Natural killer cell (primary cell): ENCODE data around the gene NCKAP1. TPM values are rescaled to one million over a fixed set of nuclear protein-coding genes. Genes with fewer than 3 reads are reported as not detected.

Experiments
- ATAC-seq, 3 donors: fragments of 150-1000 bp in 2 of 3; fragments of 200-7000 bp in 1 of 3; cut with Tn5 transposase; 1 replicate in 1 of 3; 2 replicates in 2 of 3; pipeline ENCODE4 v1.10.0; 2021; ENCODE audit warnings: mild to moderate bottlenecking in 2 of 3, moderate library complexity in 2 of 3
- DNase-seq, 2 donors: peaks; one replicate each; pipeline versions ENCODE4 v3.0.0 to v3.0.0-alpha.2; 2013 to 2021; ENCODE audit warnings: mixed read lengths in 1 of 2
- H3K27ac ChIP-seq: one replicate; pipeline ENCODE4 v1.5.1; 2013; ENCODE audit warnings: mild to moderate bottlenecking, low read length
- H3K27me3 ChIP-seq: one replicate; pipeline ENCODE4 v1.6.1; 2013; ENCODE audit warnings: low read length; ENCODE audit not compliant: control insufficient read depth, insufficient read depth
- H3K36me3 ChIP-seq: one replicate; pipeline ENCODE4 v1.6.1; 2013; ENCODE audit warnings: low read length; ENCODE audit not compliant: control insufficient read depth, insufficient read depth
- H3K4me1 ChIP-seq: one replicate; pipeline ENCODE4 v1.6.1; 2013; ENCODE audit warnings: low read length; ENCODE audit not compliant: control insufficient read depth, insufficient read depth
- H3K4me3 ChIP-seq: one replicate; pipeline ENCODE4 v1.5.1; 2013; ENCODE audit warnings: low read length
- H3K9me3 ChIP-seq: one replicate; pipeline ENCODE4 v1.6.1; 2013; ENCODE audit warnings: low read length; ENCODE audit not compliant: control insufficient read depth, insufficient read depth
- H3K27ac Mint-ChIP-seq, 2 donors: one replicate each; pipeline ENCODE4 v1.8.0; 2022; ENCODE audit warnings: mild to moderate bottlenecking in 2 of 2, mixed read lengths in 2 of 2, moderate library complexity in 1 of 2
- H3K27me3 Mint-ChIP-seq, 2 donors: one replicate each; pipeline ENCODE4 v1.8.0; 2022; ENCODE audit warnings: low read depth in 2 of 2, mixed read lengths in 2 of 2
- H3K36me3 Mint-ChIP-seq: one replicate; pipeline ENCODE4 v1.8.0; 2022; ENCODE audit warnings: mixed read lengths
- H3K4me1 Mint-ChIP-seq, 2 donors: one replicate each; pipeline ENCODE4 v1.8.0; 2022; ENCODE audit warnings: mixed read lengths in 2 of 2
- H3K4me3 Mint-ChIP-seq: one replicate; pipeline ENCODE4 v1.8.0; 2022; ENCODE audit warnings: mild to moderate bottlenecking, moderate library complexity, mixed read lengths
- H3K9me3 Mint-ChIP-seq, 2 donors: one replicate each; pipeline ENCODE4 v1.8.0; 2022; ENCODE audit warnings: mixed read lengths in 2 of 2
- CTCF ChIP-seq: fragments of 200-600 bp; IDR thresholded peaks from one replicate; pipeline ENCODE4 v1.8.0; 2022; ENCODE audit warnings: antibody characterized with exemption
- WGBS: methylation state at CpG from one replicate; pipeline ENCODE4 v1.1.7; 2013; ENCODE audit warnings: missing lambda C conversion rate; ENCODE audit not compliant: insufficient coverage; 5-methylcytosine and 5-hydroxymethylcytosine counted together
- intact Hi-C: fragments of 100-400 bp; cut with micrococcal nuclease; formaldehyde crosslinking; loops from one replicate; pipeline ENCODE4 v1.14.2; 2022
- total RNA-seq, 4 donors: library from RNA; stranded (reverse); fragments of 120-200 nt in 1 of 4; gene quantifications; one replicate each; pipeline versions ENCODE4 v1.2.3 to v1.2.4, GENCODE V29; 2013 to 2022

Gene NCKAP1
- total RNA-seq, 3 donors from 2014 or later (not counting 1 experiment from before 2014, with no cell fraction given): 8.4 to 12.3 (median 10.4) TPM

DNA sequence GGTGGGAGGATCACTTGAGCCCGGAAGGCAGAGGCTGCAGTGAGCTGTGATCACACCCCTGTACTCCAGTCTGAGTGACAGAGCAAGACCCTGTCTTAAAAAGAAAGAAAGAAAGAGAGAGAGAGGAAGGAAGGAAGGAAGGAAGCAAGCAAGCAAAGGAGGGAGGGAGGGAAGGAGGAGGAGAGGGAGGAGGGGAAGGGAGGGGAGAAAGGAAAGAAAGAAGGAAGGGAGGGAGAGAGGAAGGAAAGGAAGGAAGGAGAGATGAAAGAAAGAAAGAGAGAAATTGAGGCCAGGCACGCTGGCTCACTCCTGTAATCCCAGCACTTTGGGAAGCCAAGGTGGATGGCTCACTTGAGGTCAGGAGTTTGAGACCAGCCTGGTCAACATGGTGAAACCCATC, 2.3 kb upstream of the NCKAP1 start:
- no peaks in the 10 kb centered on the region for H3K36me3 ChIP-seq
- no peak overlapping the region for H3K4me3 Mint-ChIP-seq
- H3K4me3 ChIP-seq: no peak overlapping the region
- no peaks in the 10 kb centered on the region for H3K36me3 Mint-ChIP-seq
- ATAC-seq: no peak
- H3K9me3 ChIP-seq: no peaks in the 10 kb centered on the region
- intact Hi-C loops: no loop called here
- TF ChIP-seq CTCF: no peak
- DNase-seq: no peak
- H3K9me3 Mint-ChIP-seq: peaks cover 0 to 2% of the 10 kb centered on the region in 2 donors
- H3K27ac Mint-ChIP-seq: no peak overlapping the region
- peaks cover 25% of the 10 kb centered on the region for H3K27me3 ChIP-seq
- no peak overlapping the region for H3K27ac ChIP-seq
- H3K4me1 ChIP-seq: peaks cover 11% of the 10 kb centered on the region
- H3K4me1 Mint-ChIP-seq: peaks cover 27 to 29% of the 10 kb centered on the region in 2 donors
- 93% methylated on average over 2 of the region's 2 CpGs for WGBS
- H3K27me3 Mint-ChIP-seq: peaks cover 39 to 66% of the 10 kb centered on the region in 2 donors

GRCh38 chr2:183037553-183038340, 510 bp downstream of the NCKAP1 start:
- Mint-ChIP-seq H3K27ac (peak overlapping the region; percentile 64 to 87), H3K9me3 (no peaks in the 10 kb centered on the region), H3K27me3 (peaks cover 41 to 70% of the 10 kb centered on the region in 2 donors), H3K4me3 (peak overlapping the region; percentile 82), H3K4me1 (peaks cover 31 to 32% of the 10 kb centered on the region in 2 donors), H3K36me3 (no peaks in the 10 kb centered on the region)
- no peak for TF ChIP-seq CTCF
- WGBS: under 1% methylated on average over 91 of the region's 91 CpGs
- Histone ChIP-seq H3K36me3 (no peaks in the 10 kb centered on the region), H3K4me1 (peaks cover 11% of the 10 kb centered on the region), H3K27me3 (peaks cover 45% of the 10 kb centered on the region), H3K9me3 (no peaks in the 10 kb centered on the region), H3K27ac (no peak overlapping the region), H3K4me3 (peak overlapping the region; percentile 32)
- ATAC-seq (peak; percentile 57 to 69 (median 59)), DNase-seq (peak in 1 of 2 donors; percentile 65)
- intact Hi-C loops: loop anchor here (1.0 kb wide), 1 partner anchor 87 kb away; the partner anchor contains the start of gene NUP35

- Mint-ChIP-seq H3K4me3 (peak overlapping the region; percentile 82), H3K36me3 (no peaks in the 10 kb centered on the region), H3K4me1 (peaks cover 31 to 32% of the 10 kb centered on the region in 2 donors), H3K27me3 (peaks cover 40 to 66% of the 10 kb centered on the region in 2 donors), H3K9me3 (no peaks in the 10 kb centered on the region), H3K27ac (peak overlapping the region; percentile 64 to 85)
- Histone ChIP-seq H3K4me1 (peaks cover 11% of the 10 kb centered on the region), H3K4me3 (peak overlapping the region; percentile 21), H3K27me3 (peaks cover 50% of the 10 kb centered on the region), H3K36me3 (no peaks in the 10 kb centered on the region), H3K27ac (no peak overlapping the region), H3K9me3 (no peaks in the 10 kb centered on the region)
- intact Hi-C loops: no loop called here
- TF ChIP-seq CTCF: no peak
- no CpG with 5 or more reads among the region's 4 CpGs for WGBS
- peak in 1 of 2 donors; percentile 19 for DNase-seq
- no peak for ATAC-seq
Measured at GRCh38 chr2:183037074-183037552, 1.1 kb downstream of the NCKAP1 start.
